Sigmoid colon (tissue), 7 donors: Measurements from ENCODE around the gene RPS14. TPM values are rescaled to one million over a fixed set of nuclear protein-coding genes. Genes with fewer than 3 reads are reported as not detected.
A peak's percentile ranks its signal among the peaks of the same experiment; 100 is the strongest.
"Not testable (repeated sequence)": the region's sequence is repeated elsewhere in the genome, so short reads cannot be mapped to it uniquely, and the experiment has no call there.

Experiments used
- DNase-seq: peaks from one replicate; pipeline ENCODE4 v3.0.0-alpha.2; 2019
- H3K27ac ChIP-seq, 4 donors: fragments of 200-600 bp; sonication (generic); one replicate each; pipeline ENCODE4 v1.5.1; 2016 to 2019; ENCODE audit warnings: mild to moderate bottlenecking in 1 of 4
- H3K27me3 ChIP-seq, 3 donors: fragments of 200-600 bp; sonication (generic); one replicate each; pipeline ENCODE4 v1.5.1; 2019; ENCODE audit warnings: mild to moderate bottlenecking in 1 of 3
- H3K36me3 ChIP-seq, 4 donors: fragments of 200-600 bp; sonication (generic); one replicate each; pipeline ENCODE4 v1.5.1; 2016 to 2019
- H3K4me1 ChIP-seq, 4 donors: fragments of 200-600 bp; sonication (generic); one replicate each; pipeline ENCODE4 v1.5.1; 2017 to 2019
- H3K4me3 ChIP-seq, 4 donors: fragments of 200-600 bp; sonication (generic); one replicate each; pipeline ENCODE4 v1.5.1; 2017 to 2019; ENCODE audit warnings: mild to moderate bottlenecking in 2 of 4, moderate library complexity in 1 of 4
- H3K9me3 ChIP-seq, 4 donors: fragments of 200-600 bp in 3 of 4; sonication (generic) in 3 of 4; one replicate each; pipeline versions ENCODE4 v1.5.1 to v1.6.1; 2013 to 2019
- EP300 ChIP-seq, 4 donors: sonication (generic); formaldehyde crosslinking; IDR thresholded peaks; one replicate each; pipeline ENCODE4 v1.6.1; 2017; ENCODE audit warnings: antibody characterized with exemption in 4 of 4
- POLR2A ChIP-seq, 2 donors: fragments of 450-650 bp; IDR thresholded peaks; one replicate each; pipeline ENCODE4 v1.6.1; 2016; ENCODE audit warnings: antibody characterized with exemption in 2 of 2, mild to moderate bottlenecking in 2 of 2, moderate library complexity in 2 of 2
- POLR2AphosphoS5 ChIP-seq, 4 donors: sonication (generic); formaldehyde crosslinking; IDR thresholded peaks; one replicate each; pipeline ENCODE4 v1.6.1; 2017; ENCODE audit warnings: antibody characterized with exemption in 4 of 4
- WGBS, 2 donors: extraction: QIAGEN DNeasy Blood & Tissue Kit; methylation state at CpG; one replicate each; pipeline ENCODE4 v1.1.7; 2013; 5-methylcytosine and 5-hydroxymethylcytosine counted together
- intact Hi-C: fragments of 100-400 bp; cut with DNase I; formaldehyde crosslinking; loops from one replicate; pipeline ENCODE4 v1.15.1; 2023
- polyA plus RNA-seq, 3 donors: library from polyadenylated mRNA; stranded (reverse); fragments of 200-250 nt; gene quantifications; one replicate each; pipeline ENCODE4 v1.2.3, GENCODE V29; 2013
- total RNA-seq, 4 donors: library from RNA; depleted of rRNA; stranded (reverse); fragments of >200 nt; gene quantifications; one replicate each; pipeline ENCODE4 v1.1.0, GENCODE V29; 2016
- TF ChIP-seq, protein P1 (sequence below), 4 experiments: fragments of 450-650 bp in 3 of 4; fragments of 200-600 bp in 1 of 4; IDR thresholded peaks; one replicate each; pipeline ENCODE4 v1.5.1; 2016 to 2019; ENCODE audit warnings: antibody characterized with exemption in 4 of 4, mild to moderate bottlenecking in 3 of 4, moderate library complexity in 2 of 4
- donor health status: healthy with polysubstance abuse.
- donor health status: Bipolar disorder and iron deficiency.
- donor health status: healthy.

The RPS14 gene
- total and polyA plus RNA-seq, 7 donors, result 3,111 to 7,878 (median 5,290) TPM

- 65 to 82% methylated on average over 3 of the region's 3 CpGs for WGBS, 2 donors
- DNase-seq, result no peak
- no peak overlapping the region for H3K4me3 ChIP-seq
These were observed 26.8 kb downstream of the RPS14 start for GRCh38 chr5:150422758-150423157.

DNA sequence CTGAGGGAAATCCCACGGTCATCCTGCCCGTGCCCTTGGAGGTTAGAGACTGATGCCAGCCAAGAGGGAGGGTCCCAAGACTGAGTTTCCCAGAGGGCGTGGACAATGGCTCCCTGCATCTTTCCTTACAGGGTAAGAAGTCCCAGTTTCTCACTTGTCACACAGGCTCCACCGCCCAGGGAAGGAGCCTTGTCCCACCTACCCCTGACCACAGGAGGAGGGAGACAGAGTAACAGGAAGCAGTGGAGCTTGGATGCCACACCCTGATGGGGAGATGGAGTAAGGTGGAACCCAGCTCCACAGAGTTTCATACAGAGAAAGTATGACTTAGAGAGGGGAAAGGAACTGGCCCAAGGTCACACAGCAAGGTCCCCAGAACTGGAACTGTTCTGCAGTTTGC, 27.5 kb downstream of the RPS14 start:
- TF ChIP-seq EP300 (IDR thresholded peaks at IDR 0.05) (no peak), POLR2AphosphoS5 (IDR thresholded peaks at IDR 0.05) (no peak), POLR2A (IDR thresholded peaks at IDR 0.05) (no peak)
- TF ChIP-seq, protein P1, sequence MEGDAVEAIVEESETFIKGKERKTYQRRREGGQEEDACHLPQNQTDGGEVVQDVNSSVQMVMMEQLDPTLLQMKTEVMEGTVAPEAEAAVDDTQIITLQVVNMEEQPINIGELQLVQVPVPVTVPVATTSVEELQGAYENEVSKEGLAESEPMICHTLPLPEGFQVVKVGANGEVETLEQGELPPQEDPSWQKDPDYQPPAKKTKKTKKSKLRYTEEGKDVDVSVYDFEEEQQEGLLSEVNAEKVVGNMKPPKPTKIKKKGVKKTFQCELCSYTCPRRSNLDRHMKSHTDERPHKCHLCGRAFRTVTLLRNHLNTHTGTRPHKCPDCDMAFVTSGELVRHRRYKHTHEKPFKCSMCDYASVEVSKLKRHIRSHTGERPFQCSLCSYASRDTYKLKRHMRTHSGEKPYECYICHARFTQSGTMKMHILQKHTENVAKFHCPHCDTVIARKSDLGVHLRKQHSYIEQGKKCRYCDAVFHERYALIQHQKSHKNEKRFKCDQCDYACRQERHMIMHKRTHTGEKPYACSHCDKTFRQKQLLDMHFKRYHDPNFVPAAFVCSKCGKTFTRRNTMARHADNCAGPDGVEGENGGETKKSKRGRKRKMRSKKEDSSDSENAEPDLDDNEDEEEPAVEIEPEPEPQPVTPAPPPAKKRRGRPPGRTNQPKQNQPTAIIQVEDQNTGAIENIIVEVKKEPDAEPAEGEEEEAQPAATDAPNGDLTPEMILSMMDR (IDR thresholded peaks at IDR 0.05), result no peak
- Histone ChIP-seq H3K4me1 (no peaks in the 10 kb centered on the region), H3K27me3 (no peaks in the 10 kb centered on the region), H3K4me3 (no peak overlapping the region), H3K36me3 (no peaks in the 10 kb centered on the region), H3K27ac (no peak overlapping the region), H3K9me3 (no peaks in the 10 kb centered on the region)
- WGBS, 2 donors, result 53 to 60% methylated on average over 4 of the region's 4 CpGs
- DNase-seq, result no peak
- intact Hi-C loops, result no loop called here

More at GRCh38 chr5:150422758-150423157, 26.8 kb downstream of the RPS14 start:
- H3K36me3 ChIP-seq, result no peaks in the 10 kb centered on the region
- no peaks in the 10 kb centered on the region for H3K27me3 ChIP-seq
- intact Hi-C loops, result no loop called here
- no peaks in the 10 kb centered on the region for H3K4me1 ChIP-seq
- no peak overlapping the region for H3K27ac ChIP-seq
- no peaks in the 10 kb centered on the region for H3K9me3 ChIP-seq
- no peak for TF ChIP-seq EP300 (IDR thresholded peaks at IDR 0.05)
- TF ChIP-seq, protein P1 (IDR thresholded peaks at IDR 0.05), result no peak
- no peak for TF ChIP-seq POLR2AphosphoS5 (IDR thresholded peaks at IDR 0.05)
- TF ChIP-seq POLR2A (IDR thresholded peaks at IDR 0.05), result no peak

DNA sequence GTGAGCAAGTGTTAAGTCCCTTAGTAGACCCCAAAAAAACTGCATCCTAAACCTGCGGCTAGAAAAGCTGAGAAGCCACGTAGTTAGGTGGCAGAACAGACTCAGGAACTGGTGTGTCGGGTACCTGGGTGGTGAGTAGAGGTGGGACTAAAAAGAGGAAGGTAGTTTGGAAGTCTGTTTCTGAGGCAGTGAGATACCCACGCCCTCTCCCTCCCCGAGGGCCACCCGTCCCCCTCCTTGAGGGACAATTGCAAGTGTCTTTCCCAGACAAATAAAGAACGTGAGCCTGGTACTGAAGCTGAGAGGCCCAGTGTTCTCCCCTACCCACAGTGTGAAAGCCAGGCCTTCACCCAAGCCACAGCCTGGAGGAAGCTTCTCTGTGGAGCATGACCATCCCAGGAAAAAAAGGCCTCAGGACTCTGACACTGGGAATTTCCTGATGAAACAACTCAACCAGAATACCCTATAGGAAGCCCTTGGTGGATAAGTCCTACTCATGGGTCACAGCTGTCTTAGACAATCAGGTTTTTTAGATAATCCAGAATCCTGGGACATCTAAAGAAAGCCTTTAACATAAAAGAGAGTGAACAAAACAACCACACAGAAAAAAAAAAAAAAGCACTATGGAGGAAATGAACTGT, 29.8 kb downstream of the RPS14 start:
- Histone ChIP-seq H3K27ac (no peak overlapping the region), H3K36me3 (no peaks in the 10 kb centered on the region), H3K9me3 (no peaks in the 10 kb centered on the region), H3K4me3 (no peak overlapping the region), H3K4me1 (no peaks in the 10 kb centered on the region), H3K27me3 (no peaks in the 10 kb centered on the region)
- WGBS, 2 donors, result 52 to 55% methylated on average over 7 of the region's 7 CpGs
- intact Hi-C loops, result no loop called here
- TF ChIP-seq, protein P1 (IDR thresholded peaks at IDR 0.05), result no peak
- no peak for TF ChIP-seq POLR2AphosphoS5 (IDR thresholded peaks at IDR 0.05)
- no peak for TF ChIP-seq POLR2A (IDR thresholded peaks at IDR 0.05)
- TF ChIP-seq EP300 (IDR thresholded peaks at IDR 0.05), result no peak
- DNase-seq, result no peak

DNA sequence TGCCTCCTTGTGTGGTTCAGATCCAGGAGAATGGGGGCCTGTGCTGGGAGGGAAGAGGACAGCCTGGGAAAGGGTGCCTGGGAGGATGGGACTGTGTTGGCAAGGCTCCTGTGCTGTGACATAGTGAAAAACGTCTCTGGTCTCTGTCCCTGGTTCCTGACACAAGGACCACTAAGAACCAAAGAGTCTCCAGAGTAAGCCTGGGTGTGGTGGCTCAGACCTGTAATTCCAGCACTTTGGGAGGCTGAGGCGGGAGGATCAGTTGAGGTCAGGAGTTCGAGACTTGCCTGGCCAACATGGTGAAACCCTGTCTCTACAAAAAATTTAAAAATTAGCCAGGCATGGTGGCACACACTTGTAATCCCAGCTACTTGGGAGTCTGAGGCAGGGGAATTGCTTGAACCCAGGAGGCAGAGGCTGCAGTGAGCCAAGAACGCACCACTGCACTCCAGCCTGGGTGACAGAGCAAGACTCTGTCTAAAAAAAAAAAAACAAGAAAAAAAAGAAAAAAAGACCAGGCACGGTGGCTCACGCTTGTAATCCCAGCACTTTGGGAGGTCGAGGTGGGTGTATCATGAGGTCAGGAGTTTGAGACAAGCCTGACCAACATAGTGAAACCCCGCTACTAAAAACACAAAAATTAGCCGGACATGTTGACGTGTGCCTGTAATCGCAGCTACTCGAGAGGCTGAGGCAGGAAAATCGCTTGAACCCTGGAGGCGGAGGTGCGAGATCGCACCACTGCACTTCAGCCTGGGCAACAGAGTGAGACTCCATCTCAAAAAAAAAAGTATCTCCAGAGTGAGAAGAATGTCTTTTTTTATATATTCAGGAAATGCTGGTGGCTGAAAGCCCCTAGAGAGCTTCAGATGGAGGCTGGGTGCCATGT, 35.4 kb downstream of the RPS14 start:
- WGBS, 2 donors, result 78 to 93% methylated on average over 16 of the region's 16 CpGs
- H3K9me3 ChIP-seq, intact Hi-C loops, H3K4me3 ChIP-seq, DNase-seq, H3K27me3 ChIP-seq, H3K36me3 ChIP-seq: not testable (repeated sequence)
- peaks cover 0 to 16% (median 7%) of the 10 kb centered on the region in 4 donors for H3K4me1 ChIP-seq
- peak overlapping the region; percentile 73 to 83 (median 80) for H3K27ac ChIP-seq

DNA sequence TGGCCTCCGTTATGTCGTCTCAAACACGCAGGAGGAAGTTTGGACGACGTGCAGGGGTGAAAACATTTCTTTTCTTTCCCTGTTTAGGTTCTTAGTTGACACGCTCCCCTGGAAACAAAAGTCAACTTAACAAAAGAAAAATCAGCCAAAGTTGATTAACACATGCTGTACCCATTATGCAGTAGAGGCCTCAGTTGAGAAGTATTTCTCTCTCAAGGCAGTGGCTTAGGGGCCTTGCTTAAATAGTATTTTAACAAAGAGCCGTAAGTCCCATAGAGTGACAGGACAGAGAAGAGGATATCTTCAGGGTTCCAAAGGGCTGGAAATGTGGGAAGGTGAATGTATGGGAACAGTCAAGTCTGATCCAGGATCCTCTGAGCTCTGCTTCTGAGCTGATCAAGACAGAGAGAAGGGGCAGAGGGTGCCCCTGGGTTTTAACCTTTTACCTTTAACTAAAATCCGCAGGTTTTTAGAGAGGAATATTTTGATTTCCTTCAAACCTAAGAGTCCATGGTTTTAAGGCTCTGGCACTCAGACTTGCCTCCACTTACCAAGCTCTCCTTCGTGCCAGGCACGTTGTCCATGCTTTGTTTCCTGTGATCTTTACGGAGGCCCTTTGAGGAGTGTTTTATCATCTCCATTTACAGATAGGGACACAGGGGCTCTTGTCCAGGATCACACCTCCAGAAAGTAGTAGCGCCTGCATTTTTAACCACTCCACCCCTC, 36.2 kb downstream of the RPS14 start:
- peak overlapping the region; percentile 73 to 83 (median 80) for H3K27ac ChIP-seq
- intact Hi-C loops, result no loop called here
- no peaks in the 10 kb centered on the region for H3K27me3 ChIP-seq
- DNase-seq, result no peak
- peaks cover 0 to 16% (median 7%) of the 10 kb centered on the region in 4 donors for H3K4me1 ChIP-seq
- 48 to 49% methylated on average over 12 of the region's 12 CpGs for WGBS, 2 donors
- no peaks in the 10 kb centered on the region for H3K36me3 ChIP-seq
- no peak for TF ChIP-seq POLR2AphosphoS5 (IDR thresholded peaks at IDR 0.05)
- TF ChIP-seq, protein P1 (IDR thresholded peaks at IDR 0.05), result no peak
- no peak for TF ChIP-seq POLR2A (IDR thresholded peaks at IDR 0.05)
- no peak for TF ChIP-seq EP300 (IDR thresholded peaks at IDR 0.05)
- peak overlapping the region in 2 of 4 donors; percentile 38 to 48 for H3K4me3 ChIP-seq
- H3K9me3 ChIP-seq, result no peaks in the 10 kb centered on the region
